Lung microvascular endothelial cell (primary cell): ENCODE data around the gene AP4S1. TPM values are rescaled to one million over a fixed set of nuclear protein-coding genes. Genes with fewer than 3 reads are reported as not detected.
A peak's percentile ranks its signal among the peaks of the same experiment; 100 is the strongest.

ENCODE experiments used
- DNase-seq, 2 donors: peaks; one replicate each; pipeline versions ENCODE4 v3.0.0 to v3.0.0-alpha.2; 2010; ENCODE audit warnings: low read depth in 2 of 2
- total RNA-seq: library from RNA; depleted of rRNA; stranded (reverse); fragments of >200 nt; gene quantifications from 2 replicates; pipeline ENCODE4 v1.2.1, GENCODE V29; 2014

The AP4S1 gene
- total RNA-seq, 1 donor from 2014 or later: 3.0 TPM

GRCh38 chr14:31006703-31007102 is 18.7 kb upstream of the AP4S1 start:
- no peak for DNase-seq

- no peak for DNase-seq
Measured at GRCh38 chr14:31009836-31010574, 15.4 kb upstream of the AP4S1 start.

- DNase-seq: no peak
Measured at GRCh38 chr14:31010935-31011334, 14.5 kb upstream of the AP4S1 start.

- DNase-seq: no peak
Measured at GRCh38 chr14:31013841-31014240, 11.6 kb upstream of the AP4S1 start.

GRCh38 chr14:31018057-31018645 is 7.3 kb upstream of the AP4S1 start:
- DNase-seq: no peak

- no peak for DNase-seq
Measured at GRCh38 chr14:31020834-31021575, 4.4 kb upstream of the AP4S1 start.

GRCh38 chr14:31021576-31021949 is 3.9 kb upstream of the AP4S1 start:
- no peak for DNase-seq

GRCh38 chr14:31022386-31022785 is 3.1 kb upstream of the AP4S1 start:
- no peak for DNase-seq

- no peak for DNase-seq
Measured at GRCh38 chr14:31024010-31024480, 1.4 kb upstream of the AP4S1 start.

- DNase-seq: peak; percentile 8 to 36
Measured at GRCh38 chr14:31024577-31025366, 677 bp upstream of the AP4S1 start.

- DNase-seq: no peak
Measured at GRCh38 chr14:31026077-31026449, 614 bp downstream of the AP4S1 start, which contains the start of gene STRN3. Gene STRN3, minus strand, starts transcription at chr14:31026379. Its CDS starts 194 bp downstream, at chr14:31026185.

- peak; percentile 97 to 98 for DNase-seq
Measured at GRCh38 chr14:31026450-31027235, 1.2 kb downstream of the AP4S1 start.

- DNase-seq: no peak
Measured at GRCh38 chr14:31027847-31028246, 2.4 kb downstream of the AP4S1 start.

- no peak for DNase-seq
Measured at GRCh38 chr14:31029016-31029970, 3.8 kb downstream of the AP4S1 start.

- no peak for DNase-seq
Measured at GRCh38 chr14:31030469-31030868, 5.0 kb downstream of the AP4S1 start.

GRCh38 chr14:31036552-31036951 is 11.1 kb downstream of the AP4S1 start:
- no peak for DNase-seq

- DNase-seq: no peak
Measured at GRCh38 chr14:31037709-31038221, 12.3 kb downstream of the AP4S1 start.

- DNase-seq: peak; percentile 91
Measured at GRCh38 chr14:31038521-31039166, 13.2 kb downstream of the AP4S1 start.

GRCh38 chr14:31042300-31042699 is 16.9 kb downstream of the AP4S1 start:
- DNase-seq: no peak
